ENCODE data around the gene STEAP1B. TPM values are rescaled to one million over a fixed set of nuclear protein-coding genes. Genes with fewer than 3 reads are reported as not detected.

The STEAP1B gene
- total and polyA plus RNA-seq, 2 experiments from 2014 or later: 27.7 to 31.6 TPM

- Histone ChIP-seq H3K27me3 (replicated peaks; ENCODE audit: insufficient read depth) (no peaks in the 10 kb centered on the region), H3K4me2 (ENCODE audit: unreplicated experiment) (no peak overlapping the region), H3K27ac (no peak overlapping the region), H3K36me3 (ENCODE audit: low read depth) (no peaks in the 10 kb centered on the region), H3F3A (ENCODE audit: insufficient read depth) (no peaks in the 10 kb centered on the region), H3K4me3 (no peak overlapping the region), H2AFZ (no peak overlapping the region), H3K9ac (no peak overlapping the region), H3K9me3 (ENCODE audit: low read depth) (no peaks in the 10 kb centered on the region), H3K9me2 (ENCODE audit: insufficient read depth) (no peaks in the 10 kb centered on the region), H4K20me1 (ENCODE audit: insufficient read depth) (no peaks in the 10 kb centered on the region), H3K4me1 (ENCODE audit: insufficient read depth) (peaks cover 12% of the 10 kb centered on the region; the same call in 1 of the 2 replicates), H3K79me2 (ENCODE audit: insufficient read depth) (no peaks in the 10 kb centered on the region)
- WGBS, 2 experiments (ENCODE audit: low coverage in 1 of 2, low lambda C conversion rate in 2 of 2, missing lambda C conversion rate in 2 of 2): 72 to 80% methylated on average over 9 to 10 of the region's 10 CpGs
- no peak for DNase-seq
- no peak for TF ChIP-seq EZH2 (IDR thresholded peaks at IDR 0.05; ENCODE audit: insufficient read depth, poor library complexity, severe bottlenecking)
- no peak for TF ChIP-seq EZH2phosphoT487 (IDR thresholded peaks at IDR 0.05; ENCODE audit: insufficient read depth, low read depth)
- in situ Hi-C loops (cut with MboI): no loop called here
Observed at GRCh38 chr7:22400150-22400814, 99.7 kb downstream of the STEAP1B start.

GRCh38 chr7:22399546-22399945 lies 100.4 kb downstream of the STEAP1B start:
- Histone ChIP-seq H3K36me3 (ENCODE audit: low read depth) (no peaks in the 10 kb centered on the region), H3K4me3 (no peak overlapping the region), H4K20me1 (ENCODE audit: insufficient read depth) (no peaks in the 10 kb centered on the region), H2AFZ (no peak overlapping the region), H3F3A (ENCODE audit: insufficient read depth) (no peaks in the 10 kb centered on the region), H3K27ac (no peak overlapping the region), H3K9ac (no peak overlapping the region), H3K9me3 (ENCODE audit: low read depth) (no peaks in the 10 kb centered on the region), H3K79me2 (ENCODE audit: insufficient read depth) (no peaks in the 10 kb centered on the region), H3K4me1 (ENCODE audit: insufficient read depth) (peaks cover 12% of the 10 kb centered on the region; the same call in 1 of the 2 replicates), H3K27me3 (replicated peaks; ENCODE audit: insufficient read depth) (no peaks in the 10 kb centered on the region), H3K9me2 (ENCODE audit: insufficient read depth) (no peaks in the 10 kb centered on the region), H3K4me2 (ENCODE audit: unreplicated experiment) (no peak overlapping the region)
- DNase-seq: no peak
- TF ChIP-seq EZH2phosphoT487 (IDR thresholded peaks at IDR 0.05; ENCODE audit: insufficient read depth, low read depth): no peak
- no peak for TF ChIP-seq EZH2 (IDR thresholded peaks at IDR 0.05; ENCODE audit: insufficient read depth, poor library complexity, severe bottlenecking)
- in situ Hi-C loops (cut with MboI): no loop called here
- 71 to 76% methylated on average over 2 of the region's 2 CpGs for WGBS, 2 experiments (ENCODE audit: low coverage in 1 of 2, low lambda C conversion rate in 2 of 2, missing lambda C conversion rate in 2 of 2)

- Histone ChIP-seq H3K9me3 (ENCODE audit: low read depth) (no peaks in the 10 kb centered on the region), H3K4me2 (ENCODE audit: unreplicated experiment) (no peak overlapping the region), H3K9ac (no peak overlapping the region), H3F3A (ENCODE audit: insufficient read depth) (no peaks in the 10 kb centered on the region), H3K27ac (no peak overlapping the region), H3K9me2 (ENCODE audit: insufficient read depth) (no peaks in the 10 kb centered on the region), H3K79me2 (ENCODE audit: insufficient read depth) (no peaks in the 10 kb centered on the region), H3K36me3 (ENCODE audit: low read depth) (no peaks in the 10 kb centered on the region), H3K4me1 (ENCODE audit: insufficient read depth) (peaks cover 15% of the 10 kb centered on the region; the same call in 1 of the 2 replicates), H2AFZ (no peak overlapping the region), H4K20me1 (ENCODE audit: insufficient read depth) (no peaks in the 10 kb centered on the region), H3K27me3 (replicated peaks; ENCODE audit: insufficient read depth) (no peaks in the 10 kb centered on the region), H3K4me3 (no peak overlapping the region)
- TF ChIP-seq EZH2phosphoT487 (IDR thresholded peaks at IDR 0.05; ENCODE audit: insufficient read depth, low read depth): no peak
- TF ChIP-seq EZH2 (IDR thresholded peaks at IDR 0.05; ENCODE audit: insufficient read depth, poor library complexity, severe bottlenecking): no peak
- no peak for DNase-seq
- in situ Hi-C loops (cut with MboI): no loop called here
Observed at GRCh38 chr7:22399091-22399490, 100.9 kb downstream of the STEAP1B start.

GRCh38 chr7:22397981-22398380 lies 102.0 kb downstream of the STEAP1B start:
- Histone ChIP-seq H3K9ac (no peak overlapping the region), H3K36me3 (ENCODE audit: low read depth) (no peaks in the 10 kb centered on the region), H3F3A (ENCODE audit: insufficient read depth) (no peaks in the 10 kb centered on the region), H3K27me3 (replicated peaks; ENCODE audit: insufficient read depth) (no peaks in the 10 kb centered on the region), H4K20me1 (ENCODE audit: insufficient read depth) (no peaks in the 10 kb centered on the region), H3K27ac (no peak overlapping the region), H3K9me2 (ENCODE audit: insufficient read depth) (no peaks in the 10 kb centered on the region), H3K79me2 (ENCODE audit: insufficient read depth) (no peaks in the 10 kb centered on the region), H3K4me1 (ENCODE audit: insufficient read depth) (peaks cover 19% of the 10 kb centered on the region; the same call in 1 of the 2 replicates), H2AFZ (no peak overlapping the region), H3K4me3 (no peak overlapping the region), H3K9me3 (ENCODE audit: low read depth) (no peaks in the 10 kb centered on the region), H3K4me2 (ENCODE audit: unreplicated experiment) (no peak overlapping the region)
- in situ Hi-C loops (cut with MboI): no loop called here
- 50 to 55% methylated on average over 5 of the region's 5 CpGs for WGBS, 2 experiments (ENCODE audit: low coverage in 1 of 2, low lambda C conversion rate in 2 of 2, missing lambda C conversion rate in 2 of 2)
- DNase-seq: peak; percentile 28
- TF ChIP-seq EZH2phosphoT487 (IDR thresholded peaks at IDR 0.05; ENCODE audit: insufficient read depth, low read depth) (no peak), EZH2 (IDR thresholded peaks at IDR 0.05; ENCODE audit: insufficient read depth, poor library complexity, severe bottlenecking) (no peak)

Measured in GM23248 (cell line).